Keratinocyte (primary cell): ENCODE data around the gene DLGAP1. TPM values are rescaled to one million over a fixed set of nuclear protein-coding genes. Genes with fewer than 3 reads are reported as not detected.
A peak's percentile ranks its signal among the peaks of the same experiment; 100 is the strongest.

Source experiments
- DNase-seq: peaks from one replicate; pipeline ENCODE4 v3.0.0-alpha.2; 2011; ENCODE audit warnings: low read depth, missing footprints, low spot score
- FAIRE-seq: peaks from 2 replicates; lab custom pipeline; 2011; peaks lifted over from hg19 to GRCh38; lab: Jason Lieb, UNC
- H2AFZ ChIP-seq: 2 replicates; pipeline ENCODE4 v1.6.0; 2012; ENCODE audit warnings: low read length, control low read depth, inconsistent platforms; ENCODE audit not compliant: control insufficient read depth
- H3K27ac ChIP-seq: 2 replicates; pipeline ENCODE4 v1.5.1; 2011; ENCODE audit warnings: low read length; ENCODE audit not compliant: control insufficient read depth, insufficient read depth
- H3K27me3 ChIP-seq: 3 replicates; pipeline ENCODE4 v1.6.0; 2011; ENCODE audit warnings: low read length; ENCODE audit not compliant: control insufficient read depth, insufficient read depth; ENCODE audit errors: extremely low read depth
- H3K36me3 ChIP-seq, 2 experiments: 2 replicates in 1 of 2; 3 replicates in 1 of 2; pipeline ENCODE4 v1.5.1; 2011; ENCODE audit warnings: low read length in 2 of 2, mild to moderate bottlenecking in 1 of 2; ENCODE audit not compliant: control insufficient read depth in 2 of 2, insufficient read depth in 2 of 2; ENCODE audit errors: extremely low read depth in 1 of 2
- H3K4me1 ChIP-seq: 3 replicates; pipeline ENCODE4 v1.5.1; 2011; ENCODE audit warnings: low read length; ENCODE audit not compliant: control insufficient read depth, insufficient read depth; ENCODE audit errors: extremely low read depth
- H3K4me2 ChIP-seq: 3 replicates; pipeline ENCODE4 v1.6.0; 2011; ENCODE audit warnings: low read depth, low read length; ENCODE audit not compliant: control insufficient read depth, insufficient read depth; ENCODE audit errors: extremely low read depth
- H3K4me3 ChIP-seq, 3 experiments: fragments of 200-600 bp in 1 of 3; sonication (generic) in 1 of 3; 2 replicates in 2 of 3; 3 replicates in 1 of 3; pipeline ENCODE4 v1.5.1; 2011 to 2016; ENCODE audit warnings: low read length in 3 of 3, mild to moderate bottlenecking in 3 of 3, control low read depth in 2 of 3, inconsistent platforms in 1 of 3, low read depth in 1 of 3, mixed read lengths in 1 of 3, mixed run types in 1 of 3, moderate library complexity in 1 of 3; ENCODE audit not compliant: control insufficient read depth in 2 of 3, insufficient read depth in 2 of 3; ENCODE audit errors: extremely low read depth in 1 of 3
- H3K79me2 ChIP-seq: 2 replicates; pipeline ENCODE4 v1.6.0; 2012; ENCODE audit warnings: low read length; ENCODE audit not compliant: control insufficient read depth, insufficient read depth
- H3K9ac ChIP-seq: 3 replicates; pipeline ENCODE4 v1.6.0; 2011; ENCODE audit warnings: low read length; ENCODE audit not compliant: control insufficient read depth, insufficient read depth; ENCODE audit errors: extremely low read depth
- H3K9me1 ChIP-seq: 3 replicates; pipeline ENCODE4 v1.6.0; 2011; ENCODE audit warnings: low read length; ENCODE audit not compliant: control insufficient read depth, insufficient read depth; ENCODE audit errors: extremely low read depth
- H3K9me3 ChIP-seq: 2 replicates; pipeline ENCODE4 v1.5.1; 2012; ENCODE audit warnings: low read depth, low read length; ENCODE audit not compliant: control insufficient read depth
- H4K20me1 ChIP-seq: 3 replicates; pipeline ENCODE4 v1.6.0; 2011; ENCODE audit warnings: low read length; ENCODE audit not compliant: control insufficient read depth, insufficient read depth; ENCODE audit errors: extremely low read depth
- CTCF ChIP-seq, 3 experiments: IDR thresholded peaks in 1 of 3; conservative IDR thresholded peaks in 1 of 3; optimal IDR thresholded peaks in 1 of 3; 2 replicates in 2 of 3; 3 replicates in 1 of 3; pipeline versions ENCODE3 to v1.5.1; 2011; ENCODE audit warnings: low read length in 3 of 3, mild to moderate bottlenecking in 3 of 3, moderate library complexity in 2 of 3, control low read depth in 1 of 3, inconsistent platforms in 1 of 3; ENCODE audit not compliant: insufficient read depth in 2 of 3; ENCODE audit errors: extremely low read depth in 1 of 3
- EZH2 ChIP-seq: IDR thresholded peaks from one replicate; pipeline ENCODE4 v1.6.1; 2012; ENCODE audit warnings: inconsistent platforms, mild to moderate bottlenecking, low read length, moderate library complexity
- dilution Hi-C: fragments of 300-500 bp; cut with MboI; formaldehyde crosslinking; loops from one replicate; pipeline ENCODE4 v1.7.0; 2020; ENCODE audit warnings: low sequenced_read_pairs; ENCODE audit not compliant: extremely low pct_ligation_motif_present
- polyA plus RNA-seq, 5 experiments: library from polyadenylated mRNA; depleted of rRNA in 3 of 5; stranded (reverse) in 3 of 5; stranded (forward) in 1 of 5; unstranded in 1 of 5; fragments of >200 nt; gene quantifications; 1 replicate in 1 of 5; 2 replicates in 3 of 5; 3 replicates in 1 of 5; pipeline versions ENCODE4 v1.2.1 to v1.2.3, GENCODE V29; 2011 to 2012; ENCODE audit warnings: missing spikeins in 2 of 5, low read depth in 1 of 5, low replicate concordance in 1 of 5

Gene DLGAP1
- polyA plus RNA-seq, 1 donor (not counting 4 experiments of a cell fraction or from before 2014, with no cell fraction given): not detected

GRCh38 chr18:3454365-3455089 lies 1000.6 kb downstream of the DLGAP1 start:
- peaks cover 20 to 42% of the 10 kb centered on the region in 2 experiments for H3K36me3 ChIP-seq
- H3K79me2 ChIP-seq: peaks cover 92% of the 10 kb centered on the region
- peak overlapping the region; percentile 83 for H3K4me2 ChIP-seq
- peak overlapping the region; percentile 99 for H3K27ac ChIP-seq
- H3K9me3 ChIP-seq: no peaks in the 10 kb centered on the region
- peak; percentile 40 to 54 (median 42) for TF ChIP-seq CTCF (optimal IDR thresholded peaks at IDR 0.05 in 1 of 3, IDR thresholded peaks at IDR 0.05 in 1 of 3, conservative IDR thresholded peaks at IDR 0.05 in 1 of 3; ENCODE audit: extremely low read depth in 1 of 3, insufficient read depth in 2 of 3, low read length in 3 of 3)
- TF ChIP-seq EZH2: no peak
- peaks cover 50% of the 10 kb centered on the region for H3K4me1 ChIP-seq
- H3K9ac ChIP-seq: peak overlapping the region; percentile 100
- H3K27me3 ChIP-seq: no peaks in the 10 kb centered on the region
- DNase-seq (no peak), FAIRE-seq (no peak)
- no peak overlapping the region for H2AFZ ChIP-seq
- H4K20me1 ChIP-seq: peaks cover 29% of the 10 kb centered on the region
- peak overlapping the region; percentile 94 to 100 (median 95) for H3K4me3 ChIP-seq
- dilution Hi-C loops: loop anchor here (5.0 kb wide), 1 partner anchor 62 kb away; no protein-coding TSS in a partner anchor
- H3K9me1 ChIP-seq: no peaks in the 10 kb centered on the region

GRCh38 chr18:3453540-3454364 lies 1001.4 kb downstream of the DLGAP1 start:
- H3K27me3 ChIP-seq: no peaks in the 10 kb centered on the region
- no peak for TF ChIP-seq EZH2
- TF ChIP-seq CTCF (optimal IDR thresholded peaks at IDR 0.05 in 1 of 3, IDR thresholded peaks at IDR 0.05 in 1 of 3, conservative IDR thresholded peaks at IDR 0.05 in 1 of 3; ENCODE audit: extremely low read depth in 1 of 3, insufficient read depth in 2 of 3, low read length in 3 of 3): no peak
- H3K9ac ChIP-seq: peak overlapping the region; percentile 100
- peaks cover 17 to 36% of the 10 kb centered on the region in 2 experiments for H3K36me3 ChIP-seq
- peak; percentile 58 for FAIRE-seq
- H3K9me3 ChIP-seq: no peaks in the 10 kb centered on the region
- dilution Hi-C loops: loop anchor here (5.0 kb wide), 1 partner anchor 61 kb away; no protein-coding TSS in a partner anchor
- H3K9me1 ChIP-seq: no peaks in the 10 kb centered on the region
- no peak overlapping the region for H2AFZ ChIP-seq
- H3K27ac ChIP-seq: peak overlapping the region; percentile 99
- H3K79me2 ChIP-seq: peaks cover 86% of the 10 kb centered on the region
- H3K4me2 ChIP-seq: peak overlapping the region; percentile 83
- peaks cover 44% of the 10 kb centered on the region for H3K4me1 ChIP-seq
- peak overlapping the region; percentile 94 to 100 (median 95) for H3K4me3 ChIP-seq
- no peak for DNase-seq
- H4K20me1 ChIP-seq: peaks cover 25% of the 10 kb centered on the region
